ENCODE data around the gene DDX27. TPM values are rescaled to one million over a fixed set of nuclear protein-coding genes. Genes with fewer than 3 reads are reported as not detected.

The DDX27 gene
- total RNA-seq, 1 donor from 2014 or later: 23.3 TPM

DNA sequence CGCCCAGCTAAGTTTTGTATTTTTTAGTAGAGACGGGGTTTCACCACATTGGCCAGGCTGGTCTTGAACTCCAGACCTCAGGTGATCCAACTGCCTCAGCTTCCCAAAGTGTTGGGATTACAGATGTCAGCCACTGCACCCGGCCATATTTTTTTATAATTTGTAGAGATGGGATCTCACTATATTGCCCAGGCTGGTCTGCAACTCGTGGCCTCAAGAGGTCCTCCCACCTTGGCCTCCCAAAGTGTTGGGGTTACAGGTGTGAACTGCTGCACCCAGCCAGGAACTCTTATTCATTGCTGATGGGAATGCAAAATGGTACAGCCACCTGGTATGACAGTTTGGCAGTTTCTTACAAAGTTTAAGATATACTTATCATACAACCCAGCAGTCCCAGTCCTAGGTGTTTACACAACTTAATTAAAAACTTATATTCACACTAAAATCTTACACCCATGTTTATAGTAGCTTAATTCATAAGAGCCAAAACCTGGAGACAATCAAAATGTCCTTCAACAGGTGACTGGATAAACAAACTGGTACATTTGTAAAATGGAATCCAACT lies 19.4 kb upstream of the DDX27 start:
- Mint-ChIP-seq H3K9me3 (ENCODE audit: low read depth) (peaks cover 6% of the 10 kb centered on the region), H3K27me3 (ENCODE audit: low read depth) (no peaks in the 10 kb centered on the region), H3K4me1 (ENCODE audit: low read depth) (no peaks in the 10 kb centered on the region), H3K36me3 (ENCODE audit: low read depth) (no peaks in the 10 kb centered on the region), H3K27ac (ENCODE audit: unreplicated experiment) (no peak overlapping the region), H3K4me3 (ENCODE audit: unreplicated experiment) (no peak overlapping the region)
- DNase-seq (ENCODE audit: low spot score): peak; percentile 4
- TF ChIP-seq, protein P1, sequence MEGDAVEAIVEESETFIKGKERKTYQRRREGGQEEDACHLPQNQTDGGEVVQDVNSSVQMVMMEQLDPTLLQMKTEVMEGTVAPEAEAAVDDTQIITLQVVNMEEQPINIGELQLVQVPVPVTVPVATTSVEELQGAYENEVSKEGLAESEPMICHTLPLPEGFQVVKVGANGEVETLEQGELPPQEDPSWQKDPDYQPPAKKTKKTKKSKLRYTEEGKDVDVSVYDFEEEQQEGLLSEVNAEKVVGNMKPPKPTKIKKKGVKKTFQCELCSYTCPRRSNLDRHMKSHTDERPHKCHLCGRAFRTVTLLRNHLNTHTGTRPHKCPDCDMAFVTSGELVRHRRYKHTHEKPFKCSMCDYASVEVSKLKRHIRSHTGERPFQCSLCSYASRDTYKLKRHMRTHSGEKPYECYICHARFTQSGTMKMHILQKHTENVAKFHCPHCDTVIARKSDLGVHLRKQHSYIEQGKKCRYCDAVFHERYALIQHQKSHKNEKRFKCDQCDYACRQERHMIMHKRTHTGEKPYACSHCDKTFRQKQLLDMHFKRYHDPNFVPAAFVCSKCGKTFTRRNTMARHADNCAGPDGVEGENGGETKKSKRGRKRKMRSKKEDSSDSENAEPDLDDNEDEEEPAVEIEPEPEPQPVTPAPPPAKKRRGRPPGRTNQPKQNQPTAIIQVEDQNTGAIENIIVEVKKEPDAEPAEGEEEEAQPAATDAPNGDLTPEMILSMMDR (IDR thresholded peaks at IDR 0.05): no peak

DNA sequence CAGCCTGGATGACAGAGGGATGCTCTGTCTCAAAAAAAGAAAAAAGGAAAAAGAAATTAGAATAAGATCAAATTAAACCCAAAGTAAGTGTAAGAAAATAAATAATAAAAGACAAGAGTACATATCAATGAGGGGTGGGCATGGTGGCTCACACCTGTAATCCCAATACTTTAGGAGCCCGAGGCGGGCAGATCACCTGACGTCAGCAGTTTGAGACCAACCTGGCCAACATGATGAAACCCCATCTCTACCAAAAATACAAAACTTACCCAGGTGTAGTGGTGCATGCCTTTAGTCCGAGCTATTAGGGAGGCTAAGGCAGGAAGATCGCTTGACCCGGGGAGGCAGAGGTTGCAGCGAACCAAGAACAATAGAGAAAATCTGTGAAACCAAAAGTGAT lies 16.2 kb upstream of the DDX27 start:
- Mint-ChIP-seq H3K4me1 (ENCODE audit: low read depth) (no peaks in the 10 kb centered on the region), H3K4me3 (ENCODE audit: unreplicated experiment) (no peak overlapping the region), H3K27ac (ENCODE audit: unreplicated experiment) (no peak overlapping the region), H3K36me3 (ENCODE audit: low read depth) (no peaks in the 10 kb centered on the region), H3K27me3 (ENCODE audit: low read depth) (no peaks in the 10 kb centered on the region), H3K9me3 (ENCODE audit: low read depth) (peaks cover 6% of the 10 kb centered on the region)
- DNase-seq (ENCODE audit: low spot score): peak; percentile 11
- TF ChIP-seq, protein P1 (IDR thresholded peaks at IDR 0.05): no peak

GRCh38 chr20:49203746-49204145 lies 15.5 kb upstream of the DDX27 start:
- H3K4me1 Mint-ChIP-seq (ENCODE audit: low read depth): no peaks in the 10 kb centered on the region
- TF ChIP-seq, protein P1 (IDR thresholded peaks at IDR 0.05): no peak
- no peak overlapping the region for H3K4me3 Mint-ChIP-seq (ENCODE audit: unreplicated experiment)
- H3K27me3 Mint-ChIP-seq (ENCODE audit: low read depth): no peaks in the 10 kb centered on the region
- H3K36me3 Mint-ChIP-seq (ENCODE audit: low read depth): no peaks in the 10 kb centered on the region
- DNase-seq (ENCODE audit: low spot score): peak; percentile 10
- peaks cover 6% of the 10 kb centered on the region for H3K9me3 Mint-ChIP-seq (ENCODE audit: low read depth)
- H3K27ac Mint-ChIP-seq (ENCODE audit: unreplicated experiment): no peak overlapping the region

GRCh38 chr20:49207076-49207475 lies 12.1 kb upstream of the DDX27 start:
- DNase-seq (ENCODE audit: low spot score): peak; percentile 30
- TF ChIP-seq, protein P1 (IDR thresholded peaks at IDR 0.05): peak; percentile 36
- Mint-ChIP-seq H3K36me3 (ENCODE audit: low read depth) (peaks cover 4% of the 10 kb centered on the region), H3K4me3 (ENCODE audit: unreplicated experiment) (no peak overlapping the region), H3K27me3 (ENCODE audit: low read depth) (no peaks in the 10 kb centered on the region), H3K4me1 (ENCODE audit: low read depth) (no peaks in the 10 kb centered on the region), H3K9me3 (ENCODE audit: low read depth) (peaks cover 10% of the 10 kb centered on the region), H3K27ac (ENCODE audit: unreplicated experiment) (no peak overlapping the region)

GRCh38 chr20:49210101-49210756 lies 9.0 kb upstream of the DDX27 start:
- DNase-seq (ENCODE audit: low spot score): no peak
- no peaks in the 10 kb centered on the region for H3K27me3 Mint-ChIP-seq (ENCODE audit: low read depth)
- no peak overlapping the region for H3K27ac Mint-ChIP-seq (ENCODE audit: unreplicated experiment)

More at GRCh38 chr20:49210101-49210756, 9.0 kb upstream of the DDX27 start:
- H3K9me3 Mint-ChIP-seq (ENCODE audit: low read depth): peaks cover 10% of the 10 kb centered on the region
- no peak overlapping the region for H3K4me3 Mint-ChIP-seq (ENCODE audit: unreplicated experiment)
- peaks cover 4% of the 10 kb centered on the region for H3K36me3 Mint-ChIP-seq (ENCODE audit: low read depth)
- H3K4me1 Mint-ChIP-seq (ENCODE audit: low read depth): no peaks in the 10 kb centered on the region
- TF ChIP-seq, protein P1 (IDR thresholded peaks at IDR 0.05): no peak
